Activated T-helper 1 cell treated with anti-CD3 and anti-CD28 coated beads, Interleukin-2, amount 50 U/mL, for 16 hours (primary cell): ENCODE data around the gene USP33.
"Not testable (repeated sequence)": the region's sequence is repeated elsewhere in the genome, so short reads cannot be mapped to it uniquely, and the experiment has no call there.

Experiments used
- DNase-seq, 2 donors: peaks; one replicate each; pipeline ENCODE4 v3.0.0-alpha.2; 2020; ENCODE audit warnings: low read depth in 1 of 2, low spot score in 1 of 2

USP33 gene

DNA sequence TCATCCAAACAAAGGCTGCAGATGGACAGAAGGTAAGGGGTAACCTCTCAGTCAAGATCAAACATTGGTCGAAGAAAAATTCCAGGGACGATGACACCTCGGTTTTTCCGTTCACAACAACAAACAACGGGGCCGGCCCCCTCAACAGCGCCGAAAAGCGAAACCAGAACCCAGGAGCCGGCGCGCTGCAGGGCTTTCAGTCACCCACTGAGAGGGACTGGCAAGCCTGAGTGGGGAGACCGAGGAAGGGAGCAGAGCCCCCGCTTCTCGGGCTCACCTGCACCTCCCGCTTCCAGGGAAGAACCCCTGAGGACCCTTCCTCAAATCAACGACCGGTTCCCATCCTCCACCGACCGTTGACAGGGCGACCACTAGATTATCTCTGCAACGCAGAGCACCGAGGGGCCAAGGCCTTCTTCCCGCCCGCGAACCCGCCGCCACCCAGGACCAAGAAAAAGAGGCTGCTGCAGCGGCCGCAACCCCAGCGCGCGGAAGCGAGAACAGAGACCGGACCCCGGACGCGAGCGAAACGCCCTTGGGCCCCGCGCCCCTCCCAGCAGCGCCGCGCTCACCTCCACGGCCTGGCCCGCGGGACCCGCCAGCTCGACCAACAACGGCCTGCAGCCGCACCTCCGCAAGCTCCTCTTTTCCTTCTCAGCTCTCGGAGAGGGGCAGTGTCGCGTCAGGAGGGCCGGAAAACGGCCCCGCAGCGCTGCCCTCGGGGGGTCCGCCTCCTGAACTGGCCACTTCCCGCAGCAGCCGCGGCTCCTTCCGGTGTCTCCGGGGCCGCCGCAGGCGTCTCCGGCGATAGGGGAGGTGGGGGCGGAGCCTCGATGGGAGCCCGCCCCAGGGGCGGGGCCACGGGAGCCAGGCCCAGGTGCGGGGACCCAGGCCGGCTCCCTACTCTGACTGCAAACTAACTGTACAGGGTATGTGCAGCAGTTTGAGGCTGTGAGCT is at the start of gene USP33:
USP33 (minus strand) TSS at position 782 of the 958 bp plus-strand sequence. CDS start 18,155 bp downstream, outside the sequence.
- peak; percentile 84 to 87 for DNase-seq

GRCh38 chr1:77803371-77803770 is 43.7 kb upstream of the USP33 start:
- no peak for DNase-seq

DNA sequence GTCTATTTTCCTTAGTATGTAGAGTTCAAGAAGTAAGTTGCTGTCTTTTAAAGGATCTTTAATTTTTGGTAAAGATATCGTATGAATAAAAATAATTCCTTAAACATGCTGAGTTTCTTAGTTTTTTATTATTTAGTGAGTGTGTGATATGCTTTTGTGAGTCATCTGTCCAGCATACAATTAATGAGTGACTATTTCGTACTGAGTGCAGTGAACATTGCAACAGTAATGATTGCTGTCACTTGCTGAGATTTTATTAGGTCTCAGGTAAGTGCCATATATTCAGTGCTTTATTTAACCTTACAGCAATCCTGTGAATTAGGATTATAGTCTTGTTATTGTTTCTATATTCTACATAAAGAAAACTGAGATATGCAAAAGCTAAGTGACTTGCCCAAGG is 42.4 kb upstream of the USP33 start:
- no peak for DNase-seq

- no peak for DNase-seq
Observed at GRCh38 chr1:77797991-77798390, 38.3 kb upstream of the USP33 start.

- no peak for DNase-seq
Observed at GRCh38 chr1:77796695-77797405, 37.2 kb upstream of the USP33 start.

GRCh38 chr1:77794550-77794949 is 34.9 kb upstream of the USP33 start:
- no peak for DNase-seq

- not testable (repeated sequence) for DNase-seq
Observed at GRCh38 chr1:77786093-77786741, 26.6 kb upstream of the USP33 start.

DNA sequence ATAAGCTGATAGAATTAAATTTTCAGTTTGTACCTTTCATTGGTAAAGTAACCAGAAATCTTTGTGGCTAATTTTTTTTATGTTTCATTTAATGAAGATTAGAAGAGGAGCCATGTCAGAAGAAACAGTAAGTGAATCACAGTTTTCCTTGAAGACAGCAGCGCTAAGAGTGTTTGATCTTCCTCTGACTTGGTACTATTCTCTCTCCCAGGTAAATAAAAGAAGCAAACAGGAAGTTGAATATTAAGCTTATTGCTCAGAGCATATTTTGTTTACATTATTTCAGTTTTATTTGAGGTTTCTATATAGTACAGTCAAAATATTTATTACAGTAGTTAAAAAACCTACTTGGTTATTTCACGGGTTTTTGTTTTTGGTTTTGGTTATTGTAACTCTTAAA is 23.5 kb upstream of the USP33 start:
- no peak for DNase-seq

DNA sequence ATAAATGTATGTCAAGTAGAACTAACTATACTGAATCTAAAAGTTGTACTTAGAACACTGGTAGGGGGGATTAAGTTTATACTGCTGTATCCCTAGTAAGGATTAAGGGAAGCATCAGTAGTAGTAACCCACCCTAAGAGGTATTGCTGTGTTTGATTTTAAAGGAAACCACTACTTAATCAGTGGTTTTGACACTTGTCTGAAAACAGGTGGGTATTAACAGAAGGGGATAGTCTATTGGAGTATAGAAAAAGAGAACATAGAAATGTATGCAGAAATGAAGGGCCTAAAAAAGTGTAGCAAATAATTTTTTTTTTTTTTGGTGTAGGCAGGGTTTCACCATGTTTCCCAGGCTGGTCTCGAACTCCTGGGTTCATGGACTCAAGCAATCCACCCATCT is 22.0 kb upstream of the USP33 start:
- DNase-seq = no peak

GRCh38 chr1:77779529-77780281 is 20.1 kb upstream of the USP33 start, which contains the start of gene MIGA1:
TSS of gene MIGA1 (plus strand) at chr1:77779649. CDS start at chr1:77783253, 3,604 bp downstream.
- DNase-seq = peak; percentile 72 to 73

DNA sequence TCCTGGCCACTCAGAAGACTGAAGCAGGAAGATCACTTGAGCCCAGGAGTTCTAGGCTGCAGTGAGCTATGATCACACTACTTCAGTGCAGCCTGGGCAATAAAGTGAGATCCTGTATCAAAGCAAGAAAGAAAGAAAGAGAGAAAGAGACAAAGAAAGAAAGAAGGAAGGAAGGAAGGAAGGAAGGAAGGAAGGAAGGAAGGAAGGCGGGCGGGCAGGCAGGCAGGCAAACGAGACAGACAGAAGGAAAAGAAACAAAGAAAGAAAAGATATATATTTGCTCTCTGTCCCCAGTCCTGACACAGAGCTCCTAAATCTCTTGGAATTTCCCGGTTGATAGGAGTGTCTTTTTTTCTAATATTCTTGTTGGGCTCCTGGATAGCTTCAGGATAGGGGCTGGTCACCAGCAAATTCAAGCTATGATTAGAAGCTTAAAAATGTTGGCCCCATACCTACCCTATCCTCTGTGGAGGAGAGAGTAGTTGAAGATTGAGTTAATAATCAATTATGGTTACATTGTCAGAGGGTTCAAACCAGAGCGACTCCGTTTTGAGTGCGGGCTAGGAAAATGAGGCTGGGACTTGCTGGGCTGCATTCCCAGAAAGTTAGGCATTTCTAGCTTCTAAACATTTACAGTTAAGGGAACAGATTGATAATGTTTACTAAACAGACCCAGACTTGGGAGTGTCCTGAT is 16.5 kb upstream of the USP33 start:
- no peak for DNase-seq

DNA sequence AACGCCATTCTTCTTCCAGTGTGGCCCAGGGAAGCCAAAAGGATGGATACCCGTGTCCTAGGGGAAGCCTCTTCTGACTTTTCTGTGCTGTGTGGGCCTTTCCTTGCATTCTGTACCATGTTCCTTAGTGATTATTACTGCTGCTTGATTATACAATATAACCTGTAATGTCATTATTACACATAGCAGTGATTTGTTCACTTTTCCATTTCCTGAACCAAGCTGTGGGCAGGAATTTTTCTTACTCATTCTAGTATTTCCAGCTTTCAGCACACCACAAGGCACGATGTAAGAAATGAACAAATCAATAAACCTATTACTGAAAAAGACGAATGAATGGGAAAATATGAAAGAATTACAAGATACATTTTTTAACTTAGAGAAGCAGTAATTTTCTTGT is 8.4 kb upstream of the USP33 start:
- DNase-seq = no peak

GRCh38 chr1:77762072-77762476 is 2.4 kb upstream of the USP33 start:
- DNase-seq = no peak

- no peak for DNase-seq
Observed at GRCh38 chr1:77757603-77758002, 2.0 kb downstream of the USP33 start.

DNA sequence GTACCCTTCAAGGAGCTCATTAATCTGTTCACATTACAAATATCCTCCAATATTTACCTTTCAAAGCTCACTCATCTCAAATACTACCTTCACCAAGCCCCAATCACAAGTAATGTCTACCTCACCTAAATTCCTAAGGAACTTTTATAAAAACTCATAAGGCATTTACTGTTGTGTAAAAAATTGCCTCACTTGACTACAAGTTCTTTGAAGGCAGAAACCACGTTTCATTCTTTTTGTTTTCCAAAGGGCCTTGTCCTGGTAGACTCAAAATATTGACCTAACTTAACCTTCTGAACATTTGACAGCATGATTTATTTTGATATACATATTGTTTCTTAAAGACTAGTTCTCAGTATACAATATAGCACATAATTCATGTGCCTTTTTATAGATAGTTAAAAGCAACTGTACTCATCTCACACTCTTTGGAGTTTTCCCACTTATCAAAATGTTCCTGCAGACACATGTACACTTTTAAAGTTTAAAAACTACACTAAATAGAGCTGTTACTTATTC is 2.5 kb downstream of the USP33 start:
- no peak for DNase-seq

GRCh38 chr1:77756052-77756754 is 3.4 kb downstream of the USP33 start:
- DNase-seq = no peak

DNA sequence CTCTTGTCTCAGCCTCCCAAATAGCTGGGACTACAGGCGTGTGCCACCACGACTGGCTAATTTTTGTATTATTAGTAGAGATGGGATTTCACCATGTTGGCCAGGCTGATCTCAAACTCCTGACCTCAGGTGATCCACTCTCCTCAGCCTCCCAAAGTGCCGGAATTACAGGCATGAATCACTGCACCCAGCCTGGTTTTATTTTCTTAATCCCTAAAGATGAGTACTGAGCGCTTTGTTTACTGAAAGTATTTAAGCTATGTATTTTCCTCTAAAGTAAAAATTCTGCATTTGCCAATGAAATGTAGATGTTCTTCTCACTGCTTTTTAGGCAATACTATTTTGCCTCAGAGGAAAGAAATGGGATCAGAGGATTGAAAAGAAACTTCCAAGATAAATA is 10.2 kb downstream of the USP33 start:
- not testable (repeated sequence) for DNase-seq

DNA sequence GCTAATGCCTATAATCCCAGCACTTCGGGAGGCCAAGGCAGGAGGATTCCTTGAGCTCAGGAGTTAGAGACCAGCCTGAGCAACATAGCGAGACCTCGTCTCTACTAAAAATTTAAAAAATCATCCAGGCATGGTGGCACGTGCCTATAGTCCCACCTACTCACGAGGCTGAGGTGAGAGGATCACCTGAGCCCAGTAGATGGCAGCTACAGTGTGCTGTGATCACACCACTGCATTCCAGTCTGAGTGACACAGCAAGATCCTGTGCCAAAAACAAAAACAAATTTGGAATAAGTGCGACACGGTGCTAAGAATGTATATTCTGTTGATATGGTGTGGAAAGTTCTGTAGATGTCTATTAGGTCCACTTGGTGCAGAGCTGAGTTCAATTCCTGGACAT is 15.1 kb downstream of the USP33 start:
- DNase-seq = no peak

DNA sequence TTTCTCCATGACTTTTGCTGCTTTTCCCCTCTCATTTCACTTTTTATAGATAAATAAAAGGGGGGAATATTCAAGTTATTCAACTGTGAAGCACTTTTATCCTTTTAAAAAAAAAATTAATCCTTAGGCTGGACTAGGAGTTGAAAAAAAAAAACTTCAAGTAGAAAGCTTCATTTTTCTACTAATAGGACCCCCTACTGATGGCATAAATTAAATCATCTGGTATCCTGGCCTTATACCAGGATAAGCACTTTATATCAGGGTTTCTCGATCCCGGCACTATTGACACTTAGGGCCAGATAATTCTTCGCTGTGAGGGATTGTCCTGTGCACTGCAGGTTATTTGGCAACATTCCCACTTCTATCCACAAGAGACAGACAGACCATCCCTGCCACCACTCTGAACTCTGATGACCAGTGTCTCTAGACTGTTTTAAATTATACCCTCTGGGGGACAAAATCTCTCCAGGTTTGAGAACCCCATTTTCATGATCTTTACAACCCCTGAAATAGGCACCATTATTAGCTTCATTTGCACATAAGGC is 17.6 kb downstream of the USP33 start:
- DNase-seq = no peak
